ENCODE results near the gene SURF2. TPM values are rescaled to one million over a fixed set of nuclear protein-coding genes. Genes with fewer than 3 reads are reported as not detected.

Gene SURF2
- total and polyA plus RNA-seq, 2 experiments from 2014 or later, result 39.9 to 104 TPM

DNA sequence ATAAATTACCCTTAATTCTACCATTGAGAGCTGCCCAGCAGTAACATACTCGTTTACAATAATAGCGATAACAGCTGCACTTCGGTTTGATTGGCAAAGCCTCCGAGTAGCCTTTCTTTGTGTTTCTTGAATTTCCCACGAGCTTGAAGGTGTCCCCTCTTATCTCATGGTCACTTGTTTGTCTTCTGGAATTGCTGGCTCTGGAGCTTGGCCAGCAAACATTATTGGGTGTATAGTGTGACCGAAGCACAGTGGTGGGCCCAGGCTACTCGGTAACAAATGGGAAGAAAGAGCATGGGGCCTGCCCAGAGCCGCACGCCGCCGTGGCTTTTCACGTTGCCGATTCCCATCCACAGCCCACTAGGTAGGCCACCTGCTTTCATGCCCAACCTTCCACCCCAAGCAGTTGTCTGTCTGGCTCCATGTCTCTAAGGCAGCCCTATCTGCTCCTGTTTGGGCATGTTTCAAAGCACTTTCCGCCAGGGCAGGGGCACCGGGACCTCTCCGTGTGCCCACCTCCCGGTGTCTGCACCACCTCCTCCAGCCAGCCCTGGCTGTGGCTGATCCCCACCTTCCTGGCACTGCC is 28.5 kb downstream of the SURF2 start:
- Histone ChIP-seq H2AFZ (no peak overlapping the region), H4K20me1 (replicated peaks; ENCODE audit: insufficient read depth) (no peaks in the 10 kb centered on the region), H3K27me3 (ENCODE audit: insufficient read depth) (no peaks in the 10 kb centered on the region), H3K9me2 (ENCODE audit: insufficient read depth) (peaks cover 11% of the 10 kb centered on the region; the same call in 1 of the 2 replicates), H3K27ac (ENCODE audit: low read depth) (no peak overlapping the region), H3F3A (replicated peaks; ENCODE audit: low read depth) (no peaks in the 10 kb centered on the region), H3K36me3 (ENCODE audit: insufficient read depth) (no peaks in the 10 kb centered on the region), H3K79me2 (replicated peaks; ENCODE audit: insufficient read depth) (no peaks in the 10 kb centered on the region), H3K4me2 (no peak overlapping the region), H3K4me1 (ENCODE audit: insufficient read depth) (no peaks in the 10 kb centered on the region), H3K4me3 (no peak overlapping the region)
- Mint-ChIP-seq H3K36me3 (ENCODE audit: low read depth) (no peaks in the 10 kb centered on the region), H3K9me3 (peaks cover 2% of the 10 kb centered on the region), H3K27ac (no peak overlapping the region), H3K4me1 (no peaks in the 10 kb centered on the region), H3K27me3 (ENCODE audit: insufficient read depth, low read depth, poor library complexity) (peaks cover 7% of the 10 kb centered on the region), H3K4me3 (no peak overlapping the region)
- TF ChIP-seq JUNB (IDR thresholded peaks at IDR 0.05; ENCODE audit: unreplicated experiment) (no peak), CREB1 (CRISPR knock-in tag; IDR thresholded peaks at IDR 0.05; ENCODE audit: low read depth) (no peak), EZH2 (IDR thresholded peaks at IDR 0.05; ENCODE audit: low read depth, unreplicated experiment) (no peak), EZH2phosphoT487 (IDR thresholded peaks at IDR 0.05; ENCODE audit: unreplicated experiment) (no peak), NANOG (IDR thresholded peaks at IDR 0.05; ENCODE audit: borderline replicate concordance) (no peak), STAT1 (IDR thresholded peaks at IDR 0.05; ENCODE audit: unreplicated experiment) (no peak), POLR2AphosphoS5 (IDR thresholded peaks at IDR 0.05; ENCODE audit: low read depth) (no peak), ZNF331 (CRISPR knock-in tag; IDR thresholded peaks at IDR 0.05; ENCODE audit: low read depth) (no peak), ZNF114 (CRISPR knock-in tag; IDR thresholded peaks at IDR 0.05) (no peak)
- TF ChIP-seq, protein P1, sequence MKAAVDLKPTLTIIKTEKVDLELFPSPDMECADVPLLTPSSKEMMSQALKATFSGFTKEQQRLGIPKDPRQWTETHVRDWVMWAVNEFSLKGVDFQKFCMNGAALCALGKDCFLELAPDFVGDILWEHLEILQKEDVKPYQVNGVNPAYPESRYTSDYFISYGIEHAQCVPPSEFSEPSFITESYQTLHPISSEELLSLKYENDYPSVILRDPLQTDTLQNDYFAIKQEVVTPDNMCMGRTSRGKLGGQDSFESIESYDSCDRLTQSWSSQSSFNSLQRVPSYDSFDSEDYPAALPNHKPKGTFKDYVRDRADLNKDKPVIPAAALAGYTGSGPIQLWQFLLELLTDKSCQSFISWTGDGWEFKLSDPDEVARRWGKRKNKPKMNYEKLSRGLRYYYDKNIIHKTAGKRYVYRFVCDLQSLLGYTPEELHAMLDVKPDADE (IDR thresholded peaks at IDR 0.05), result no peak
- TF ChIP-seq, protein P2, sequence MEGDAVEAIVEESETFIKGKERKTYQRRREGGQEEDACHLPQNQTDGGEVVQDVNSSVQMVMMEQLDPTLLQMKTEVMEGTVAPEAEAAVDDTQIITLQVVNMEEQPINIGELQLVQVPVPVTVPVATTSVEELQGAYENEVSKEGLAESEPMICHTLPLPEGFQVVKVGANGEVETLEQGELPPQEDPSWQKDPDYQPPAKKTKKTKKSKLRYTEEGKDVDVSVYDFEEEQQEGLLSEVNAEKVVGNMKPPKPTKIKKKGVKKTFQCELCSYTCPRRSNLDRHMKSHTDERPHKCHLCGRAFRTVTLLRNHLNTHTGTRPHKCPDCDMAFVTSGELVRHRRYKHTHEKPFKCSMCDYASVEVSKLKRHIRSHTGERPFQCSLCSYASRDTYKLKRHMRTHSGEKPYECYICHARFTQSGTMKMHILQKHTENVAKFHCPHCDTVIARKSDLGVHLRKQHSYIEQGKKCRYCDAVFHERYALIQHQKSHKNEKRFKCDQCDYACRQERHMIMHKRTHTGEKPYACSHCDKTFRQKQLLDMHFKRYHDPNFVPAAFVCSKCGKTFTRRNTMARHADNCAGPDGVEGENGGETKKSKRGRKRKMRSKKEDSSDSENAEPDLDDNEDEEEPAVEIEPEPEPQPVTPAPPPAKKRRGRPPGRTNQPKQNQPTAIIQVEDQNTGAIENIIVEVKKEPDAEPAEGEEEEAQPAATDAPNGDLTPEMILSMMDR (conservative IDR thresholded peaks at IDR 0.05; ENCODE audit: low read depth in 2 of 2), result no peak
- TF ChIP-seq, protein P3, sequence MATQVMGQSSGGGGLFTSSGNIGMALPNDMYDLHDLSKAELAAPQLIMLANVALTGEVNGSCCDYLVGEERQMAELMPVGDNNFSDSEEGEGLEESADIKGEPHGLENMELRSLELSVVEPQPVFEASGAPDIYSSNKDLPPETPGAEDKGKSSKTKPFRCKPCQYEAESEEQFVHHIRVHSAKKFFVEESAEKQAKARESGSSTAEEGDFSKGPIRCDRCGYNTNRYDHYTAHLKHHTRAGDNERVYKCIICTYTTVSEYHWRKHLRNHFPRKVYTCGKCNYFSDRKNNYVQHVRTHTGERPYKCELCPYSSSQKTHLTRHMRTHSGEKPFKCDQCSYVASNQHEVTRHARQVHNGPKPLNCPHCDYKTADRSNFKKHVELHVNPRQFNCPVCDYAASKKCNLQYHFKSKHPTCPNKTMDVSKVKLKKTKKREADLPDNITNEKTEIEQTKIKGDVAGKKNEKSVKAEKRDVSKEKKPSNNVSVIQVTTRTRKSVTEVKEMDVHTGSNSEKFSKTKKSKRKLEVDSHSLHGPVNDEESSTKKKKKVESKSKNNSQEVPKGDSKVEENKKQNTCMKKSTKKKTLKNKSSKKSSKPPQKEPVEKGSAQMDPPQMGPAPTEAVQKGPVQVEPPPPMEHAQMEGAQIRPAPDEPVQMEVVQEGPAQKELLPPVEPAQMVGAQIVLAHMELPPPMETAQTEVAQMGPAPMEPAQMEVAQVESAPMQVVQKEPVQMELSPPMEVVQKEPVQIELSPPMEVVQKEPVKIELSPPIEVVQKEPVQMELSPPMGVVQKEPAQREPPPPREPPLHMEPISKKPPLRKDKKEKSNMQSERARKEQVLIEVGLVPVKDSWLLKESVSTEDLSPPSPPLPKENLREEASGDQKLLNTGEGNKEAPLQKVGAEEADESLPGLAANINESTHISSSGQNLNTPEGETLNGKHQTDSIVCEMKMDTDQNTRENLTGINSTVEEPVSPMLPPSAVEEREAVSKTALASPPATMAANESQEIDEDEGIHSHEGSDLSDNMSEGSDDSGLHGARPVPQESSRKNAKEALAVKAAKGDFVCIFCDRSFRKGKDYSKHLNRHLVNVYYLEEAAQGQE (IDR thresholded peaks at IDR 0.05; ENCODE audit: unreplicated experiment), result no peak
- DNase-seq (ENCODE audit: low spot score) (no peak), ATAC-seq (no peak)
